KG1 (cell line): ENCODE results near the gene TOX2.

Experiments
- DNase-seq: peaks from one replicate; lab custom pipeline; 2025; lab: John Stamatoyannopoulos, UW

The TOX2 gene

DNA sequence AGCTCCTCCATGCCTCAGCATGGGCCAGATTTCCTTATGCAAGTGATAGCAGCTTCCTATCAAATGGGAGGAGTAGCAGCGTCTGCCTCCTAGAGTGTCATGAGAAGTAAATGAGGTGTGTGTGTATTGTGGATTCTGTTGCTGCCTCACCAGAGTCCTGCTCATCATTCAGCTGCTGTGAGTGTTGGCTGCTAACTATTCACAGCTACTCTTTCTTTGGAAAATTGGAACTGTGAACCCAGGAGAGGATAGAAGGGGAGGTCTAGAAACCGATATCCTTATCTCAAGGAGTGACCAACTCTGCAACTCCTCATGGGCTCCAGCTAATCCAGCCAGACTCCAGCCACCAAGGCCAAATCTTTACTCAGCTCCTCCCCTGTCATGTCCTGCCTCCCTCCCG, 63.3 kb downstream of the TOX2 start:
- DNase-seq, result no peak

DNA sequence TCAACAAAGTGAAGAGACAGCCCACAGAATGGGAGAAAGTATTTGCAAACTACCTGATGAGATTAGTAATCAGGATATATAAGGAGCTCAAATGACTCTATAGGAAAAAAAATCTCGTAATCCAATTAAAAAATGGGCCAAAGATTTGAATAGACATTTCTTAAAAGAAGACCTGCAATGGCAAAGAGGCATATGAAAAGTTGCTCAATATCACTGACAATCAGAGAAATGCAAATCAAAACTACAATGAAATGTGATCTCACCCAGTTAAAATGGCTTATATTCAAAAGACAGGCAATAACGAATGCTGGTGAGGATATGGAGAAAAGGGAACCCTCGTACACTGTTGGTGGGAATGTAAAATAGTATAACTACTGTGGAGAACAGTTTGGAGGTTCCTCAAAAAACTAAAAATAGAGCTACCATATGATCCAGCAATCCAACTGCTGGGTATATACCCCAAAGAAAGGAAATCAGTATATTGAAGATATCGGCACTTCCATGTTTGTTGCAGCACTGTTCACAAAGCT, 65.0 kb downstream of the TOX2 start:
- DNase-seq, result no peak

DNA sequence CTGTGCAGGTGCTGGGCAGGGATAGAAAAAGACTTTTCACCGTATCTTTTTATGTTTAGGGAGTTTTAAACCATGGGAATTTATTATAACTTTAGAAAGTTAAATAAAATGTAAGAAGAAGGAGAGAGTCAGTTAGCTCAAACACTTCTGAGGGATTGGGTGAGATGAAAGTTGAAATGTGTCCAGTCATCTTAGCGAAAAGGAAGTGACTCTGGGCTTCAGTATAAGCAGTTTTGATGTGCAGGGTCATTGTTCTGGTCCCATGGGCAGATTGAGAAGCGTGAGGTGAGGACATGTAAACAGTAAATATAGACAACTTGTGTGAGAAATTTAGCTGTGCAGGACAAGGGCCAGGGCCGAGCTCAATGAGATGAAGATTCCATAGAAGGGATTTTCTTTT, 66.9 kb downstream of the TOX2 start:
- DNase-seq, result no peak

DNA sequence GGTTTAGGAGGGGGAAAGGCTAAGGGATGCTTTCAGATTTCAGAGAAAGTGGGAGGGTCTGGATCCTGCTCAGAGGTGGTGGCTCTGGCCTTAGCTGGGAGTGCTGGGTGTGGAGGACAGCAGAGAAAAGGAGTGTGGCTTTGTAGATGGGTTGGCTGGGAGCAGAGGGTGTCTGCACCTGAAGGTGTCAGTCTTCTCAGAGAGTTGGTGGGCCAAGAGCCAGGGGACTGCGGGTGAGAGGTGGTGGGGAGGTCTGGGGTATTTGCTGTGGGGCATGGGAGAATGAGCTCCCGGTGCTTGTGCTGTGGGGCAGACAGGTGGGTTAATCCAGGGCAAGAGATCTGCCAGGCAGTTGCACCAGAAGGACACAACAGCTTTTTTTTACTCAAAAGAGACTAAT, 67.4 kb downstream of the TOX2 start:
- DNase-seq, result no peak

DNA sequence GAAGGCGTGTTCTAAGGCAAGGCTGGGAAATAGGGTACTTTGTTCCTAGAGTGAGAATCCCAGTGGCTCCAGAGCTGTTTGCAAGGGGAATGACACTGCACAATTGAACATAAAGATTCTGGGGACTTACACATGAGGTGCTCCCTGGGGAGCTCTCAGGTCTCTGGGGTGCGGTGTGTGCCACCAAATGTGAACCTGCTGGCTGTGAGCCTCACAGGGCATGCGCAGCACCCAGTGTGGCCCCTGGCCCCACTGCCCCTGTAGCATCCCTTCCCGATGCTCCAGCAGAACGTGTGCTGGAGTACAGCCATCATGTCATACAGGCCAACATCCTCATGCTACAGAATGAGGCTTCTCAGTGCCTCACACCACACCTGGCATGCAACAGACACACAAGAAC, 68.2 kb downstream of the TOX2 start:
- DNase-seq, result no peak

DNA sequence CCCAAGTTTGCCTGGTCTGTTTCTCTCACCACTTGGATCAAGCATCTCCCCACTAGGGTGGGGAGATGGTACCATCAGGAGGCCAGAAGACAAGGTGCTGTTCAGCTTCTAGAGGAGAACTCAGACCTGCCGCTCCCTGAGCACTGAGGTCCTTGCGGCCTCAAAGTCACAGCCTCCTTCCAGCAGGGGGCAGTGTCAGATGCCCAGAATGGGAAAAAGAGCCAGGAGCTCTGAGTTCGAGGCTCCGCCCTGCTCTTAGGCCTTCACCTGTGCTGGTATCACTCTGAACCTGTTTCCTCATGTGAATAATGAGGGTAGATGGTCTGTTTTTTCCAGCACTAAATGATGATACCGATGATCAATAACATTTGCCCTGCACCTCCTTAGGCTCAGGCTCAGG, 68.7 kb downstream of the TOX2 start:
- DNase-seq, result no peak

DNA sequence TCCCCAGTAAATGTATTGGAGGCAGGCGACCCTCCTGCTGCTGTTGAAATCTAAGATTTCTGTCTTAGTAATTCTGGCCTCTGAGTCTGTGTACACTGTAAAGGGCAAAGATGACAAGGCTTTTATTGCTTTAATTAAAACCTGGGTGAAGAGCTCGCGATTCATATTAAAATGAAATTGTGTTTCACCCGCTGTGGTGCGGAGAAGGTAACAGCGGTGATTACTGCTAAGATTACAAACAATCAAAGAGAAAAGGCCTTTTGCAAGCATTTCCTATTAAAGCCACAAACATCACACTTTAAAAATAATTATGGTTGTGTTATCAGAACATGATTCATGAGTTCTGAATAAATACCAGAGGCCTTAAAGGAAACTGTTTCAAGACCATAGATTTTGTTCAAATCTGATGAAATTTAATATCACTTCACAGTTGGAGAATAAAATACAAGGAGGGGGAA, 69.3 kb downstream of the TOX2 start:
- no peak for DNase-seq

DNA sequence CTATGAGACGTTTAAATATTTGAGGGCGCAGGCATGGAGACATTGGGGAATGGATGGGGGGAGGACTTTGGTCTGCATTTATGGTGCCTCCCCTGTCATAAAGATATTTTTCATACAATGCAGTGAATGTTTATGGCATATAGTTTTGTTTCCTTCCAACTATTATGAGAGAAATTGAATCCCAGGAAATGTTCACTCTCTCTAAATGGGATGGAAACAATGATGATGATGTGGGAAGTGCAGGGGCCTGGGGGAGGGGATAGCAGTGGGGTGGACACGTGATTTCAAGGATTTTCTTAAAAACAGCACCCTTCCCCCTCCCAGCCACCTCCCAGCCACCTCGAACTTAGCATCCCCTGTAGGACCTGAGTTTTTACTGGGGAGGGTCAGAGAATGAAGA, 69.9 kb downstream of the TOX2 start:
- DNase-seq, result no peak

DNA sequence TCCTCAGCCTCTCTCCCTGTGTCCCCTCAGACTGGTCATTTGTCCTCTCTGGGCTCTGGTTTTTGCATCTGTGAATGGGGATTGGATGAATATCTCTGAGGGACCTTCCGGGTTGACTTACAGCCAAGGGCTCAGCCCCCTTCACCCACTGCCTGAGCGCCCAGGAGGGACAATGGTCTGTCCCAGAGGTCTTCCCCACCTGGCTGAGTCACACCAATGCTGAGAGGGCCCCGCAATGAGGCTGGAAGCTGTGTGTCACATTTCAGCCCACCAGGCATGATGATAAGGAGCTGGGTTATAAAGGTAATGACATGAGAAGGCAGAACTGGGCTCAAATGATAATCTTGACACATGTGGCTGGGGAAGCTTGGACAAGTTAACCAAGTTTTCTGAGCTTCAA, 70.5 kb downstream of the TOX2 start:
- no peak for DNase-seq

DNA sequence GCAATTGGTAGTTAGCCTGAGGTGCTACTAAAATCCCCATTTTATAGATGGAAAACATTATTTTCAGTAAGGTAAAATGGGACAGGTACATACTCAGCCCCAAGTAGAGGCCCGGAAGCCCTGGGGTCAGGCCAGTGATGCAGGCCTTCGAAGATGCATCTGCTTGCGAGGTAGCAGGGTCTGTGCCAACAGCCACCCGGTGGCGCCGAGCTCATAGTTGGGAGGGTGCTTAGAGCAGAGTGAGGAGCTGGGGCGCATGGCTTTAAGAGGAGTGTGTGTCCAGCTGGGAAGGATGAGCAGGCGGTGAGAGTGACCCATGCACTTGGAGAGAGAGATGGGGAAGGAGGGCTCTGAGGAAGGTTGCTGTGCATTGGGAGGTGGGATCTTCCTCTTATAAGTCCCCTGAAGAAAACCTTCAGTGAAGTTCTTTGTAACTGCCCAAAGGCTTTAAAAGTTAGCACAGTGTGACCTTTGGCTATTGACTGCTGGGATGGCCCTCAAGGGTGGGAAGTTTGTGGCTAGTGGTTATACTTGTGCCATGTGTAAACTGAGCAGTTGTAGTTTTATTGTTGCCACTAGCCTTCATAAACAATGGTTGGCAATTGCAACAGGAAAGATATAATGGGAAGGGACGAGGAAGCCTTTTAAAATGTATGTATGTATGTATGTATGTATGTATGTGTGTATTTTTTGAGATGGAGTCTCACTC, 71.1 kb downstream of the TOX2 start:
- no peak for DNase-seq

DNA sequence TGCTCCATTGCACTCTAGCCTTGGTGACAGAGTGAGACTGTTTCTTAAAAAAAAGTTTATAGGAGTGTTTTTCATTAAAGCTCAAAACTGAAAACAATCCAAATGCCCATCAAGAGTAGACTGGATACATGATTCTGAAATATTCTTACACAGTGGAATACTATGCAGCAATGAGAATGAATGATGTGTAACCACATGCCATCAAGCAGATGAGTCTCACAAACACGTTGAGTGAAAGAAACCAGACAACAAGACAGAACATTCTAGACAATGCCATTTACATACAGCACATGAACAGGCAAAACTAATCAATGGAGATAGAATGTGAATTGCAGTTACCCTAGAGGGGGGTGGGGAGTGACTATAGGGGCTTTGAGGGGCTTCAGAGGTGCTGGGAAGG, 72.4 kb downstream of the TOX2 start:
- no peak for DNase-seq

DNA sequence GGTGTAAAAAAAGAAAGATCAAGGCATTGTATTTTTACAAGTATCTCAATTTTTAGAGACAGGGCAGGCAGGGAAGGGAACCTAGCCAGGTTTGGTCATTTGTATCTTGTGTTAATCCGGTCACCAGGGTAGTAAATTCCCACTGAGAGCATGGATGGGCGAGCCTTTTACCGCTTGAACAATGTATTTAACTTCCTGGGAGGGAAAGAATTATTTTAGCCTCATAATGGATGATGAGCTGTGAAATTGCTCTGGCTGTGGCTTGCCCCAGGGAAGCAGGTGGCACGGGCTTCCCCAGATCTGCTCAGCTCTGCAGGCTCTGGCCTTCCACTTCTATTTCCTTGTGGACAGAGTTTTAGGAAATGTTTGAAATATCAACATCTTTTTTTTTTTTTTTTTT, 72.9 kb downstream of the TOX2 start:
- no peak for DNase-seq

DNA sequence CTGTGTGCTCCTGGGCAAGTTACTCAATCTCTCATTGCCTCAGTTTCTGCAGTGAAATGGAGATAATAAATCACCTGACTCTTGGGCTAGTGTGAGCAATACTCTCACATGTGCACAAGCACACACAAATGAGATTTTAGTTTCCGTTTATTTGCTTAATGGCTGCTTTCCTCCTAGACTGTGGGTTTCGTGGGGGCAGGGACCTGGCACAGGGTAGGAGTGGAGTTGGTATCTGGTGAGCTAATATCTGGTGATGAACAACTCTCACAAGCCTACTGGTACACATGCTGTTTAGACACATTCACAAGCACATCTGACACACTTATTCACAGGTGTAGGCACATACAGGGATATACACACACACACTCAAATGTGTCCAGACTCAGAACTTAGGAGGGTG, 73.8 kb downstream of the TOX2 start:
- no peak for DNase-seq

DNA sequence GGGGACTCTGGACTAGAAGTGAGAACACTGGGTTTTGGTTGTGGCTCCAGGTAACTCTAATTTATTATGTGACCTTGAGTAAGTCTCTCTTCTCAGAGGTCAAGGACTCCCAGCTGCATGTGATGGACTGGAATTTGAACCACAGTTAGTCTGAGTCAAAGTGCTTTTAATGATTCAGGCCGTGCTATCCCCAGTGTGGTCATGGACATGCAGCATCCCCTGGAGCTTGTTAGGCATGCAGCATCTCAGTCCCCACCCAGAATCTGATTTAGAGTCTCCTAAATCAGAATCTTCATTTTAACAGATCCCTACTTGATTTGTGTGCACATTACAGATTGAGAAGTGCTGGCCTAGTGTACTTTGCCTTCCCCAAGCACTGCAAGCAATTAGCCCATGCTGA, 74.2 kb downstream of the TOX2 start:
- DNase-seq, result no peak

DNA sequence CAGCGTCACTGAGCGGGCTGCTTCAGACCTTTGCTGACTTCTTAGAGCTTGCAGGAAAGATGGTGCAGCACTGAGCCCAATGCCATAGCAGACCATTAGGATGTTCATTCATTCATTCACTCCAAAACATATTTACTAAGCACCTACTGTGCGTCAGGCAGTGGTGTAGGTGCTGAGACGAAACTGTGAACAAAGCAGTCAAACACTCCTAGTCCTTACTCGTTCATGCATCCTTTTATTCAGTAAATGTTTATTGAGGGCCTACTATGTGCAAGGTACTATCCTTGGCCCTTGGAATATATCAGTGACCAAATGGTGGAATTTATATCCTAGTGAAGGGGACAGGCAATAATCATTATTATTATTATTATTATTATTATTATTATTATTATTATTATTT, 76.6 kb downstream of the TOX2 start:
- DNase-seq, result no peak

DNA sequence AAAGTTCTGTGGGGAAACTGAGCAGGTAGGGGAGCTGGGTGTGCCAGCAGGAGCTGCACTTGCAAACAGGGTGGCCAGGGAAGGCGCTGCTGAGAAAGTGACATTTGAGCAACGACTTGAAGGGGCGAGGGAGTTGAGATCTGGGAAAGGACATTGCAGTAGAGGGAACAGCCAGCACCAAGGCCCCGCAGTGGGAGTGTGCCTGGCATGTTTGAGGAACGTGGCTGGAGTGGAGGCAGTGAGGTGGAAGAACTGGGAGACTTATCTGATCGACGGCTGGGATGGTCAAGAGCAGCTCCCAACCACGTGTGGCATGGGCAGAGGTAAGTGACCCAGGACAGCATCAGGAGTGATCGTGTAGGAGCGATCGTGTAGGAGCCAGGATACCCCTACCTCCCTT, 77.3 kb downstream of the TOX2 start:
- DNase-seq, result no peak

DNA sequence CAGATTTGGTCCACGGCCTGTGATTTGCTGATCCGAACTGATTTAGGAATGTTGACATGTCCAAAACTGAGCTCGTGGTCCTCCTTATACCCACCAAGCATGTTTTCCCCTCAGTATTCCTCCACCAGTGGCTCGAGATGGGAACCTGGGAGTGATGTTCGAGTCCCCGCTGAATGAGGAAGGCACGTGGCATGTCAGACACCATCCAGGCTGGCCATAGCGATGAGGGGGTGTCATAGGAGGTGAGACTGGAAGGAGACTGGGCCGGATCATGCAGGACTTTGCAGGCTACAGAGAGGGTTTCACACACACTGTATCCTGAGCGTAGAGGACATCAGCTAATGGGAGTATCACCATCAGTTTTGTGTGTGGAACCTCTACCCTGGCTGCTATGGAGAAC, 78.2 kb downstream of the TOX2 start:
- DNase-seq, result no peak

DNA sequence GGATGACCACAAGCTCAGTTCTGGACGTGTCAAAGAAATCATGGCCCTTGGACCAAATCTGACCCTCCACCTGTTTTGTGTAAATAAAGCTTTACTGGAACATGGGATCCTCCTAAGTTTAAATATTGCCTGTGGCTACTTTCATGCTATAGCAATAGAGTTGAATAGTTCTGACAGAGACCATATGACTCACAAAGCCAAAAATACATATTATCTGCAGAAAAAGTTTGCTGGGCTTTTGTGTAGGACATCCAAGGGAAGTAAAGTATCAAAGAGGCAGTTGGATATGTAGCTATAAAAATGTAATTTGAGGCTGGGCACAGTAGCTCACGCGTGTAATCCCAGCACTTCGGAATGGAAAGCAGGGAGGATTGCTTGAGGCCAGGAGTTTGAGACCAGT, 78.9 kb downstream of the TOX2 start:
- DNase-seq, result no peak

DNA sequence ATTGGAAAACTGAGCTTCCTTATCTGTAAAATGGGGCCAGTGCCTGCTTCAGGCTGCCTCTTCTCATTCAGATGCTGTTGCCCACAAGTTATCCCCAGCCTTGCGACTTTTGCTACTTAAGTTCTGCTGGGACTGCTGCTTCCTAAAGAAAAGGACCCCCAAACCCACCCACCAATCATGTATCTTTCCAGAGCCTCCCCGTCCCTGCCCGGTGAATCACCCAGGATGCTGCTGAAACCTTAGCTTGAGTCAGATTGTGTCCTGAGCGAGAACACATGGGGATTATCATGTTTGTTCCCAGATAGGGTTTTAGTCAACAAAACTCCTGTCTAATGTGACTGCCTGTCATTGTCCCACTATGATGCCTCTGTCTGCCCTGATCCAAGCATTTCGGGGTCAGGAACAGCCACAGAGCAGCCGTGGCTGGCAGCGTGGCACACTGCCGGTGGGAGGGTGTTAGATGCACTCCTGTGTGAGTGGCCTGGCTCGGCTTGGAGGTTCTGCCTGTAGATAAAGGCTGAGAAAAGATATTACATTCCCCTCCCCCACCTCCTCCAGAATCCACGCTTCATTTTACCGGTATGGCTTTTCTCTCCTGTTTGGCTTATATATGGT, 79.9 kb downstream of the TOX2 start:
- DNase-seq, result no peak

DNA sequence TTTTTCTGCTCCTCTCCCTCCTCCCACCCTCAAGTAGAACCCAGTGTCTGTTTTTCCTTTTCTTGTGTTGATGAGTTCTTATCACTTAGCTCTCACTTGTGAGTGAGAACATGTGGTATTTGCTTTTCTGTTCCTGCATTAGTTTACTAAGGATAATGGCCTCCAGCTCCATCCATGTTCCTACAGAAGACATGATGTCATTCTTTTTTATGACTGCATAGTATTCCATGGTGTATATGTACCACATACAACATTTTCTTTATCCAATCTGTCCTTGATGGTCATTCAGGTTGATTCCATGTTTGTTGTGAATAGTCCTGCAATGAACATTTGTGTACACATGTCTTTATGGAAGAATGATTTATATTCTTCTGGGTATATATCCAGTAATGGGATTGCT, 81.0 kb downstream of the TOX2 start:
- no peak for DNase-seq

DNA sequence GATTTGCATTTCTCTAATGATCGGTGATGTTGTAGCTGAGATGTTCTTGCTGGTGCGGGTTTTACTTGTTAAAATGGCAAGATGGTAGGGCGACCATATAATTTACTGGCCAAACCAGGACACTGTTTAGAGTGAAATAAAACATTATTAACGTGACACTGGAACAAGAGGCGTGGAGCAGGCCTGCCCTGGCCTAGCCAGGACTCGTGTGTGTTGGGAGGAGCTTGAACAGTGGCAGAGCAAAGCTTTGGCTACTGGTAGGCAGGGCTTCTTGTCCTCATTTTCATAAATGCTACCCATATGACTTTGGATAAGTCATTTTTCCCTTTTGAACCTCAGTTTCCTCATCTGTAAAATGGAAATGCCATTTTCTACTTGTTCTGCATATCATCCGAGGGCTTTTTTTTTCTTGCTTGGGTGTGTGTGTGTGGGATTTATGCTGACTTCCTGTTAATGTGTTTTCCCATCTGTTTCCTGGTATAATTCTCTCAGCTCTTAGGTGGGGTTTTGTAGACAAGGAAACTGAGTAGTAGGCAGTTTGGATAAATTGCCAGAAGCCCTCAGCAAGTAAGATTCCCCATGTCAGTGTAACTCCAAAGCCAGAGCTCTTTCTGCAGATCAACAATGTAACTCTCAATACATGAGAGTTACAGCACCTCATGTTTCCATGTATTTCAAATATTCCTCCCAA, 81.7 kb downstream of the TOX2 start:
- no peak for DNase-seq

DNA sequence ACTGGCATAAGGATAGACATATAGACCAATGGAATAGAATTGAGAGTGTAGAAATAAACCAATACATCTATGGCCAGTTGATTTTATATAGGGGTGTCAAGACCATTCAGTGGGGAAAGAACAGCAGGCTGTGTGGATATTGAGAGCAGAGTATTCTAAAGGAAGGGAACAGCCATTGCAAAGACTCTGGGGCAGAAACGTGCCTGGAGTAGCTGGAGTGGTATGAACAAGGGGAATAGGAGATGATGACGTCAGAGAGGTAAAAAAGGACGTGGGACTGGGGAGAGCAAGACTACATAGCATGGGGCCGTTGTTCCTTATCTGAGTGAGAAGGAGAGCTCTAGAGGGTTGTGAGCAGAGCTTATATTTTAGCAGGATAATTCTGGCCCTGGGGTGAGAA, 85.2 kb downstream of the TOX2 start:
- DNase-seq, result no peak
